ENCODE data around the gene SFSWAP.
"Not testable (repeated sequence)": the region's sequence is repeated elsewhere in the genome, so short reads cannot be mapped to it uniquely, and the experiment has no call there.

The SFSWAP gene

DNA sequence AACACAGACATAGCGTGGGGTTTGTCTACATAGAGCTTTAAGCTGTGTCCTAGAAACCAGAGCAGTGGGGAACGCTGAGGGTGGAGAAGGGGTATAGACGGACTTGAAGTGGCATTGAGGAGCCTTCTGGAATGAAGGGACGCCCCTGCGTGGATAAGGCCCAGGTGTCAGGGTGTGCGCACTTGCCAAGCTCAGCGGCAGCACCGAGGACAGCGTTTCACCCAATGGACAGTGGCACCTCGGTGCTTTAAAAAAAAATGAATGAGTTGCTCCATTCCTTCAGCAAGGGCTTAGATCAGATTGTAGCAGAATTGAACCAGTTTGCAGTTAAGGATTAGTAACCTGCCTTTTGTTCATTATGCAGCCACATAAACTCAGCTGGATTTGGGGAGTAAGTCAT is 83.7 kb downstream of the SFSWAP start:
- DNase-seq: no peak

DNA sequence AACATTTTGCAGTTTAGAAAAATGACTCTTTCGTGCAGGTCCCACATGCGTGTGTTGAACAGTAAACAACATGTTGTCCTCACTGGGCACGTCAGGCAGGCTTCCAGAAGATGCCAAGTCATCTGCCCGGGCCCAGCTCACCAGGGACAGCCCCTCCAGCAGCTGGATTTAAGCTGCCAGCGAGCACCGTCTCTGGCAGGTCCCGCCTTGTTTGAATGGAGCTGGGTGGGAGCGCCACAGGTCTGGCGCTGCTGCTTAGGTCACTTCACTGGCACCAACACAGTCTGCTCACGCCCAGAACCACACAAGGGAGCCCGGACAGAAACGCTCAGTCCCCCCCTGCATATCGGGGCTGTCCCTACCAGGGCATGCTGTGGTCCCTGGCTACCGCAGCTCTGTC is 84.2 kb downstream of the SFSWAP start:
- no peak for DNase-seq

- DNase-seq: no peak
These were observed 85.0 kb downstream of the SFSWAP start for GRCh38 chr12:131795690-131796410.

DNA sequence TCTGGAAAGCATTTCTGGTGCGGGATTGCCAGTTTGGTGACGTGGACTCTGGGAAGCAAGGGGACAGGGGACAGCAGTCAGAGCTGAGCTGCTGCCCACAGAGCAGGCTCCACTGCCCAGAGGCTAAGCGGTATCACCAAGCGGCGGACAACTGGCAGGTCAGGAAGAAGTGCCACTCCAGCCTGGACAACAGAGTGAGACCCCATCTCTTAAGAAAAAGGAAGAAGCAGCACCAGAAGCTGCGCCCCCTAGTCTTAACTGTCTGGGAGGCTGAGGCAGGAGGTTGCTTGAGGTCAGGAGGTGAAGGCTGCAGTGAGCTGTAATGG is 85.5 kb downstream of the SFSWAP start:
- no peak for DNase-seq

GRCh38 chr12:131796754-131797587 is 86.1 kb downstream of the SFSWAP start:
- DNase-seq: no peak

DNA sequence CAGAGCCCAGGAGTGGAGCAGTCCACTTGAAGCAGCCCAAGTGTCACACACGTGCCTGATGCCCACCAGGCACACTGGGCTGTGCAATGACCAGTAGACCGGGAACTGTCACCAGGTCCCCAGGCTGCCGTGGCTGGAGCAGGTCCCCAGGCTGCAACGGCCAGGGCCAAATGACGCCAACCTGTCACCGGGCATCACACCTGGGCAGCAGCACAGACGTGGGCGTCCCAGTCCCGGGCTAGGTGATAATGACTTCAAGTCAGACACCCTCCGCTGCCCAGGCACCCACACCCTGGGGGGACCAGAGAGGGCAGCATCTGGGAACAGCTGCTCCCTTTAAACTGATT is 86.7 kb downstream of the SFSWAP start:
- no peak for DNase-seq

- no peak for DNase-seq
These were observed 88.3 kb downstream of the SFSWAP start for GRCh38 chr12:131799195-131799594.

DNA sequence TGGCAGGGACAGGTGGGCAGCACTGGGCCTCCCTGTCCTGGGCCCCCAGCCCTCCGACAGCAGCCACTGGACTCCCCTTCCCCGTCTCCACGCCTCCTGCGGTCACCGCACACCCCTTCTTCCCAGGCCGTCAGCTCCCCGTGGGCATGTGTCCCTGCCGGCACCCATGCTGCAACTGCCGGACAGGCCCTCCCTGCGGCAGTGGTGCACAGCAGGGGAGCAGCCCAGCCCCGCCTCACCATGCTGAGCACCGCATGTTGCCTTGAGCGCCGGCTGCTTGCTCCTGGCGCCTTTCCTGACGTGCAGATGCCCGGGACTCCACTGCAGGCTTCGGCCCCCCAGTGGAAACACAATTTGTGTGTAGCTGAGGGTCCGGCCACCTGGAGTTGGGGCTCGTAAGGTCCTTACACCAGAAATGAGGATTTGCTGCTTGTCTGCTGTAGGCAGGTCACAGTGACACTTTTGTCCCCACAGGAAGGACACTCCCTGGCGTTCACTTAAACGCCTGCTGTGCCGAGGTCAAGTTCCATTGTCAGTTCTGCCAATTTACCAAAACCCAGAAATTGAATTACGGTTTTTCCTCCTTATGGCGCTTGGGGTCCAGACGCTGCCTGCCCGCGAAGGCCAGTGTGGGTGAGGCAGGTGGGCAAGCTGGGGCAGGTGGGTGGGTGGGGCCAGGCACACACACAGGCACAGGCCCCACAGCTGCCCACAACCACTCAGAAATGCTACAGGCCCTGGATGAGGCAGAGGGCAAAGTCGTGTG is 89.1 kb downstream of the SFSWAP start:
- DNase-seq: no peak

DNA sequence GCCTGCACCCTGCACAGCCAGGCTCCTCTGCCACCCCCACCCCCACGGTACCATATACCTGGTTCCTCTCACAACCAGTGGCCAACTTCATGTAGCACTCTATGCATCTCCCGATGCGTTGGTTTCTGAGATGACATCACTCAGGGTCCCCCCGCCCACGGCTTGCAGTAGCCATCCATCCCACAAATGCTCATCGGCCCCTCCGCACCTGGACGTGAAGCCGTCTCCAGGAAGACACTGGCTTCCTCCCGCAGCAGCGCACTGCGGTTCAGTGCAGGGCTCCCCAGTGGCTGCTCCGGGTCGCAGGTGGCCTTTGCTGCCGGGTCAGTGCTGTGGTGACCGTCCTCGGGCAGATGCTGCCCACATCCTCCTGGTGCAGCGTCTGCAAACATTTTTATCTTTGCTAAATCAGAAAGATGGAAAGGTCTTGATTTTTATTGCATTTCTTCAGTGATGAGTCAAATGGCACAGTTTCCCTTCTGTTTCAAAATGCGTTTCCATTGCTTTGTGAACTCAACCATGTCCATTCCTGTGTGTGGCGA is 89.8 kb downstream of the SFSWAP start:
- DNase-seq: no peak

DNA sequence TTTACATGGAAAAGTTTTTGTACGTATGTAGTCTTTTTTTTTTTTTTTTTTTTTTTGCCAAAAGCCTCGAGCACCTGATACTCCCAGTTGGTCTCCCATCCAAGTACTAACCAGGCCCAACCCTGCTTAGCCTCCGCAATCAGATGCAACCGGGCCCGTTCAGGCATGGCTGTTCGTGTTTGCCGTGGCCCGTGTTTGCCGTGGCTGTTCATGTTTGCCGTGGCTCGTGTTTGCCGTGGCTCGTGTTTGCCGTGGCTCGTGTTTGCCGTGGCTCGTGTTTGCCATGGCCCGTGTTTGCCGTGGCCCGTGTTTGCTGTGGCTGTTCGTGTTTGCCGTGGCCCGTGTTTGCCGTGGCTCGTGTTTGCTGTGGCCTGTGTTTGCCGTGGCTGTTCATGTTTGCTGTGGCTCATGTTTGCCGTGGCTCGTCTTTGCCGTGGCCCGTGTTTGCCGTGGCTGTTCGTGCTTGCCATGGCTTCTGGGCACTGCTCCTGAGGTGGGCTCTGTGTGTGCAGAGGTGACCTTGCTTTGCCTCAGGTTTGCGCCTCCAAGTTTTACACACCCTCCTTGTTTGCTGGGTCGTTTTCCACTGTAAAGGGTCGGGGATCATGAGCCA is 90.5 kb downstream of the SFSWAP start:
- no peak for DNase-seq

- no peak for DNase-seq
These were observed 93.2 kb downstream of the SFSWAP start for GRCh38 chr12:131803961-131804521.

GRCh38 chr12:131805421-131805820 is 94.5 kb downstream of the SFSWAP start:
- no peak for DNase-seq

GRCh38 chr12:131806674-131807073 is 95.8 kb downstream of the SFSWAP start:
- DNase-seq: no peak

GRCh38 chr12:131808744-131809371 is 98.0 kb downstream of the SFSWAP start:
- DNase-seq: no peak

- not testable (repeated sequence) for DNase-seq
These were observed 98.8 kb downstream of the SFSWAP start for GRCh38 chr12:131809476-131810254.

GRCh38 chr12:131810726-131811125 is 99.8 kb downstream of the SFSWAP start:
- no peak for DNase-seq

DNA sequence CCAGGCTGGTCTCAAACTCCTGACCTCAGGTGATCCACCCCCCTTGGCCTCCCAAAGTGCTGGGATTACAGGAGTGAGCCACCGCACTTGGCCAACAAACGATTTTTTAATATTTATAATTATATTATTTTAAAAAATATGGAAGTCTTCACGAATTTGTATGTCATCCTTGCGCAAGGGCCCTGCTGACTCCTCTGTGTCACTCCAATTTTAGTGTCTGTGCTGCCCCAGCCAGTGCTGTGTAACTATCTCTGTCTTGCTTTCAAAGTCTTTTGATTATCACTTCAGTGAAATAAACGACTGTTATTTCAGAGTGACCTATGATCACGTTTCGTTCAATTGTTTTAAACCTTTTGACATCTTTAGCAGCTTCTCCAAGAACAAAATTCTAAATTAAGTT is 104.2 kb downstream of the SFSWAP start:
- no peak for DNase-seq

DNA sequence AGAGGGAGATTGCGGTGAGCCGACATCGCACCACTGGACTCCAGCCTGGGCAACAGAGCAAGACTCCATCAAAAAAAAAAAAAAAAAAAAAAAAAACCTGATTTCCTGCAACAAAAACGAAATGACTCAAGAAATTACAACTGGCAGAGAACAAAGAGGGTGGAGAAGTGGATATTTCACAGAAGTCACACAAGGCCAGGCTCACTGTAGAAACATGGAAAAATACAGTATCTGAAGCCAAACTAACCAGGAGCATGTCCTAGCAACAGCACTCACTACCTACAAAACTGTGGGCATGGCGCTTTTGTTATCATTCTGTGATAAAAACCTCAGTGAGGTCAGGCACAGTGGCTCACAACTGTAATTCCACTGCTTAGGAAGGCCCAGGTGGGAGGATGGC is 105.6 kb downstream of the SFSWAP start:
- DNase-seq: no peak

- DNase-seq: no peak
These were observed 106.4 kb downstream of the SFSWAP start for GRCh38 chr12:131817241-131817640.

DNA sequence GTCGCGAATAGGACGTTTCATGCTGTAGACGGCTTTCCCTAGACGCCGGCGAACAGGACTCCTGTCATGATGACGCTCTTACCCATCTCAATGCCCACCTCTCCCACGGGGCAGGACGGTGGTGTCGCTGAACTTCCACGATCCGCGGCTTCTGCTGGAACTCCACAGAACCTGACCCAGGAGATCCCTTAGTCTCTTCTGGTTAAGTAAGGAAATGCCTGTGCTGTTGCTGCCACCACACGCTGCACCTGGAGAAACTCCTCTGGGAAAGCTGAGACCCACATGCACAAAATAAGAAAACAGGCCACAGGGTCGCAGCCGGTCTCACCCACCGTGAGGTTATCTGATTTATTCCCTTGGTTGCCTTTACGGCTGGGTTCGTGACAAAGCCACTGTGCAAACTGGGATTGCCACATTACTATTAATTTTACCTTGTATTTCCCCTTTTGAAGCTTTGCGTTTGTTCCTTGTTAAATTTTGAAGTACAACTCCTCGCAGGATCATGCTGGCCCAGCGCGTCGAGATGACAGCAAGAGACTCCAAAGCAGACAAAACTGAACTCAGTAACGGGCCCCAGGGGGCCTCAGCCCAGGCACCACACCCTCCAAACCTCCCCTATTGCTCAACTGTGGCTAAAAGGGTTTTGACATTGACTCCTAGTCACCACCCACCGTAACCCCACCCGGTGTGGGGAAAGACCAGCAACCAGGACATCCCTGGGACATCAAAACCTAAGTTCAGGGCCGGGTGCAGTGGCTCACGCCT is 108.1 kb downstream of the SFSWAP start:
- DNase-seq: no peak

- DNase-seq: no peak
These were observed 113.6 kb downstream of the SFSWAP start for GRCh38 chr12:131824450-131824849.

All from activated CD4-positive, CD25-positive, alpha-beta regulatory T cell (primary cell).